NB4 (cell line): Measurements from ENCODE around the gene ZNF423.

ENCODE experiments used
- DNase-seq: peaks from one replicate; pipeline ENCODE4 v3.0.0; 2010; ENCODE audit warnings: low read depth
- H3K4me3 ChIP-seq: one replicate; pipeline ENCODE4 v1.5.1; 2011; ENCODE audit warnings: mild to moderate bottlenecking, low read depth, low read length, moderate library complexity
- MYC ChIP-seq: IDR thresholded peaks from 2 replicates; pipeline ENCODE4 v1.6.1; 2011; ENCODE audit warnings: low read depth, low read length
- POLR2A ChIP-seq: IDR thresholded peaks from 2 replicates; pipeline ENCODE4 v1.6.1; 2011; ENCODE audit warnings: mild to moderate bottlenecking; ENCODE audit not compliant: insufficient read length; ENCODE audit errors: extremely low read depth
- TF ChIP-seq, protein P1 (sequence below): IDR thresholded peaks from 2 replicates; pipeline ENCODE4 v1.6.1; 2011; ENCODE audit warnings: low read depth, low read length
- TF ChIP-seq, protein P2 (sequence below): IDR thresholded peaks from one replicate; pipeline ENCODE4 v1.5.1; 2012; ENCODE audit warnings: low read depth, low read length

The ZNF423 gene

DNA sequence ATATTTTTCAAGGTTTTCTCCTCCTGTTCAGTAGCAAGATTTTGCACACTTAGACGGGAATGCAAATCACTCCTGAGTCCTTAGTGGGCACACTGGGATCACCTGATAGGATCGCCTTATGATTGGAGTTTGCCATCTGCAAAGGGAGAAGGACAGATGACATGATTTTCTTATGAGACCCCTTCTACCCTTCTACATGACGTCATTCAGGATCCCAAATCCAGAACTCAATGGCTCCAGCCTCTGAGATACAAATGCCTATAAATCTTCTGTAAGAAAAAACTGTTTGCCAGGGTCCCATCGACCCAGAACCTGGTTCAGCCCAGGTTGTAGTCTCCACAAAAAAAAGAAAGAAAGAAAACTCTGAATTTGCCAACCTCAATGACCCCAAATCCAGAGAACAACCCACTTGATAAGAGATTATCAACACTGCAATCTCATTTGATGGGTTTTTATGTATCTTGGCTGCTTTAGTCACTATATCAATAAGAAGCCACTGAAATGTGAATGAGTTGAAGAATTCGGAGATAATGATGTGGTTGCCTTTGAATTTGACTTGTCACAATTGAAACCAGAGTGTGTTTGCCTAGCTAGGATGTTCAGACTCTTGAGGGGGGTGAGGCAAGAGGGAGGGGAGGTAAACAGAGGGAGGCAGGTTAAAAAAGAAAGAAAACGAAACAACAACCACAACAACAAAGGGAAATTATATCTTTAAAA lies 6.7 kb downstream of the ZNF423 start:
- DNase-seq = no peak
- TF ChIP-seq, protein P1, sequence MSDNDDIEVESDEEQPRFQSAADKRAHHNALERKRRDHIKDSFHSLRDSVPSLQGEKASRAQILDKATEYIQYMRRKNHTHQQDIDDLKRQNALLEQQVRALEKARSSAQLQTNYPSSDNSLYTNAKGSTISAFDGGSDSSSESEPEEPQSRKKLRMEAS = no peak
- TF ChIP-seq, protein P2, sequence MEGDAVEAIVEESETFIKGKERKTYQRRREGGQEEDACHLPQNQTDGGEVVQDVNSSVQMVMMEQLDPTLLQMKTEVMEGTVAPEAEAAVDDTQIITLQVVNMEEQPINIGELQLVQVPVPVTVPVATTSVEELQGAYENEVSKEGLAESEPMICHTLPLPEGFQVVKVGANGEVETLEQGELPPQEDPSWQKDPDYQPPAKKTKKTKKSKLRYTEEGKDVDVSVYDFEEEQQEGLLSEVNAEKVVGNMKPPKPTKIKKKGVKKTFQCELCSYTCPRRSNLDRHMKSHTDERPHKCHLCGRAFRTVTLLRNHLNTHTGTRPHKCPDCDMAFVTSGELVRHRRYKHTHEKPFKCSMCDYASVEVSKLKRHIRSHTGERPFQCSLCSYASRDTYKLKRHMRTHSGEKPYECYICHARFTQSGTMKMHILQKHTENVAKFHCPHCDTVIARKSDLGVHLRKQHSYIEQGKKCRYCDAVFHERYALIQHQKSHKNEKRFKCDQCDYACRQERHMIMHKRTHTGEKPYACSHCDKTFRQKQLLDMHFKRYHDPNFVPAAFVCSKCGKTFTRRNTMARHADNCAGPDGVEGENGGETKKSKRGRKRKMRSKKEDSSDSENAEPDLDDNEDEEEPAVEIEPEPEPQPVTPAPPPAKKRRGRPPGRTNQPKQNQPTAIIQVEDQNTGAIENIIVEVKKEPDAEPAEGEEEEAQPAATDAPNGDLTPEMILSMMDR = no peak
- TF ChIP-seq MYC (no peak), POLR2A (no peak)
- H3K4me3 ChIP-seq = no peak overlapping the region

GRCh38 chr16:49848530-49848929 lies 7.4 kb downstream of the ZNF423 start:
- DNase-seq = no peak
- TF ChIP-seq, protein P1 = no peak
- TF ChIP-seq MYC = no peak
- TF ChIP-seq, protein P2 = no peak
- H3K4me3 ChIP-seq = no peak overlapping the region

DNA sequence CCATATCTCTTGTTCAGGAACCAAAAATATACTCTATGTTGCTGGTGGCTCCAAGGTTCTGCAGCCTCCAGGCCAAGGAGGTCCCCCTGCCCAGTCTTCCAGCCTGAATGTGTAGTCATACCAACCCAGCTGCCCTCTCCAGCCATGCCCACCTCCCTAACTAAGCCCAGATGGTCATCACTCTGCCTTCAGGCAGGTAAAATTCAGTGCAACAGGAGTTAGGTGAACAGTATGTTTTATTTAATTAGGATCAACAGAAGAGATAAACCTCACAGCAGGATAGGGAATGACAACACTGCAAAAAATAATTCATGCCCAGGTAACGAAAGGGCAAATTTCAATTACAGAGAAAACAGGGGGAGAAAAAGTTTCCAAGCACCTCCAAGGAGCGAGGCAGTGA lies 9.1 kb downstream of the ZNF423 start:
- TF ChIP-seq POLR2A = no peak
- TF ChIP-seq, protein P2 = no peak
- TF ChIP-seq, protein P1 = no peak
- TF ChIP-seq MYC = no peak
- H3K4me3 ChIP-seq = no peak overlapping the region
- DNase-seq = no peak

GRCh38 chr16:49844359-49844758 lies 11.6 kb downstream of the ZNF423 start:
- DNase-seq = no peak
- TF ChIP-seq, protein P2 = no peak
- no peak for TF ChIP-seq MYC
- TF ChIP-seq POLR2A = no peak
- TF ChIP-seq, protein P1 = no peak
- no peak overlapping the region for H3K4me3 ChIP-seq

DNA sequence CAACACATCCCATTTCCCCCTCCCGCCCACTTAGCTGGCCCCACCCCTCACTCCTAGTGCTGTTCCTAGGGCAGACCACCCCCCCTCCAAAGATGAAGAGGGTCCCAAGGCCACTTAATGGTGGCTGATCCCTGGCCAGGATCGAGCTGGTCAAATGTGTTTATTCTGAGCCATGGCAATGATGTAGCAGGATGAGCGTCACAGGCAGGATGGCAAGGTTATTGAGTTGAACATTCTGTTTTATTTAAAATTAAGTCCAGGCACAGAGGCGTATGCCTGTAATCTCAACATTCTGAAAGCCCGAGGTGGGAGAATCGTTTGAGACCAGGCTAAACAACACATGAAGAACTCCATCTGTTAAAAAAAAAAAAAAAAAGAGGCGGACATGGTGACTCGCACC lies 12.2 kb downstream of the ZNF423 start:
- no peak overlapping the region for H3K4me3 ChIP-seq
- DNase-seq = no peak
- TF ChIP-seq MYC (no peak), POLR2A (no peak)
- TF ChIP-seq, protein P2 = no peak
- TF ChIP-seq, protein P1 = no peak
